DMS53 (cell line): ENCODE results near the gene NDUFAF2.

Source experiments
- DNase-seq: peaks from one replicate; lab custom pipeline; 2025; lab: John Stamatoyannopoulos, UW

The NDUFAF2 gene

DNA sequence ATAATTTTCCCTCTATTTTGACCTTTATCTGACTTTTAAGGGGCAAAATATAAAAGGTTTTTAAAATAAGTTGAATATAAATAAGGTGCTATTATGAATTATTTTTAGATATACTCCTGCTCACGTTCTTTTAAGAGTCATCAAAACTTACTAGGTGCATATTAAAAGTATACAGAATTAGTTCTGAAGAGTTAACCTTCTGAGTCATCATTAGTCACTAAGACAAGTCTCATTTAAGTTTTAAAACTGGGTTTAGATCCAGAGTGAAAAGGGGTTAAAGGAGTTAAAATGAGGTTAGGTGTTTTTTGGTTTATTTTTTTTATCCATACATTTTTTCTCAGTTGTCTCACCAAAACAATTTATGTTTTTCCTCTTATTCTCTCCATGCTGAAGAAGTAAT is 175.5 kb downstream of the NDUFAF2 start:
- DNase-seq = no peak

DNA sequence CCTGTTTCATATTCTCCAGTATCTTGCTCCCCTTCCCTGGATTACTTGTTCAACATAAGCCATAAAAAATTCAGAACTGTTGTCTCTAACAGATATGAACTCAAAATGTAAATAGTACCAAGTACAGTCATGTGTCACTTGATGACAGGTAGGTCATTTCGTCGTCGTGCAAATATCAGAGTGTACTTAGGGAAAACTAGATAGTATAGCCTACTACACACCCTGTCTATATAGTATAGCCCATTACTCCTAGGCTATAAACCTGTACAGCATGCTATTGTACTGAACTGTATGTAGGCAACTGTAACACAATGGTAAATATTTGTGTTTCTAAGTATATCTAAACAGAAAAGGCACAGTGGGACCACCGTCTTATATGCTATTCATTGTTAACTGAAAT is 178.1 kb downstream of the NDUFAF2 start:
- DNase-seq = peak; percentile 20

DNA sequence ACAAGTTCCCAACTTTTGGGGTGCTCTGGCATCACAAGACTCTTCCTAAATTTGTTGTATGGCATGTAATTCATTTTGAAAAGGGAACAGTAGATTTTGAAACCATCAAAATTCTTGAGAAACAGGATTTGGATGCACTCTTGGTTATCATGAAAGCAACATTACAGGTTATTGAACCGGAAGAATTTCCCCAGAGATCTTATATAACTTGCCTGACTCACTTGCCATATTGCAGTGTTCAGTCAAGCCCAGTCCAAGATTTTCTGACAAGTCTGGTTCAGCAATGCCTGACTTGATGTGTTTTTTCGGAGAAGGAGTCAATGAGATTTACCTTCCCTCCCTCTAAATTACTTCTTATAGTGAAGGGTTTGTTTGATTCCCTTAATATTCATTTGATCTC is 185.3 kb downstream of the NDUFAF2 start:
- no peak for DNase-seq

DNA sequence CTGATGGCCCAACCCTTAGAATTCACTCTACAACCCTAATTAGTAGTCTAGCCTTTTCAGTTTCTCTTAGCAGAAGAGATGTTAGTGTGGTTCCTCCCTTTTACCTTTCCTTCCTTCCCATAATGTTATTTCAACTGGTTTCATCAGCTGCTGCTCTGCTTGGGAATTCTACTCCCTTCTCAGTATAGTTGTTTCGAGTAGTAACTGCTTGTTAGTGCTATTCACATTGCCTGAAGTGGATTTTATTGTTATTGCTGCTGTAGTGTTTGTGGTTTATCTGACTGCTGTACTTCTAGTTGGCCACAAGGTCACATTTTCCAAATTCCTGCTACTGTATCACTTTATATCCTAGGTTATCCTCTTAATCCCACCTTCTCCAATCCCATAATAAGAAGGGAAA is 187.6 kb downstream of the NDUFAF2 start:
- no peak for DNase-seq

DNA sequence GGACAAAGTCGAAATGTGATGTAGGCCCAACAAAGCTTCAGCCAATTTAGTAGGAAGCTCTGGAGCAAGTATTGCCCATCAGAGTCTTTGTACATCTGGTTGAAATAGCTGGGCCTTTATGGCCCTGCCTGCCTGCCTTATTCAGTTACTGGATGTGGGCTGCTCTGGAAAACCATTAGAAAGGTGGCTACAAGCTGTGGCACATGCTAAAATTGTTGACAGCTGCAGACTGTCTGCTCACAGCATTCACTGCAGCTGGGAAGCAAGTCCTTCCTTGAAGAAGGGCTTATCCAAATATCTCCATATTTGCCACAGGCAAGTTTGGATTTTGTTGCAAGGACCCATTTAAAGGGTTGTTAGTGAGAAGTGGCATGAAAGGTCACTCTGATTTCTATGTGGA is 192.8 kb downstream of the NDUFAF2 start:
- no peak for DNase-seq

DNA sequence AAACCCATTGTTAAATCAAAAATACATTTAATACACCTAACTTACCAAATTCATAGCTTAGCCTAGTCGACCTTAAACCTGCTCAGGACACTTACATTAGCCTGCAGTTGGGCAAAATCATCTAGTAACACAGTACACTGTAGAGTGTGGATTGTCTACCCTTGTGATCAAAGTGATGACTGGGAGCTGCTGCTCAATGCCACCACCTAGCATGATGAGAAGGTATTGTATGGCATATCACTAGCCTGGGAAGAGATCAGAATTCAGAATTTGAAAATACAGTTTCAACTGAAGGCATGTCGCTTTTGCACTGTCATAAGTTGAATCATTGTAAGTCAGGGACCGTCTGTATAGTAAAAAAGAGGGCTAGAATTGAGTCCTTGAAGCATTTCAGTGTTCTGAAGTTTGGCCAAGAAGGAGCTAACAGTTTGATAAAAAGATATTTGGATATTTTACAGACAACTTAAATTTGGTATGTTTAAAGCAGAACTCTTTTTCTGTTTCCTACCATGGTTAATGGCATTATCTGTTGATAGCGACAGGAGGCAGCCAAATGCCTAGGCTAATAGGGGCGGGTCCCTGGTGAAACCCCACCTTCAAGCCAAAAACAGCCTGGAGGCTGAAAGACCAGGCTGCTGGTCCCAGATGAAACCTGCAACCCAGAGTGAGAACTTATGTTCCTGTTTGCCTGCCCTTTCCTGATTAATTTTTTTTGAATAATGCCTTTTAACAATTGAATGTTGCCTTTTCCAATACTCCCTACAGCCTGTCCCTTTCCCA is 194.3 kb downstream of the NDUFAF2 start:
- peak; percentile 33 for DNase-seq

DNA sequence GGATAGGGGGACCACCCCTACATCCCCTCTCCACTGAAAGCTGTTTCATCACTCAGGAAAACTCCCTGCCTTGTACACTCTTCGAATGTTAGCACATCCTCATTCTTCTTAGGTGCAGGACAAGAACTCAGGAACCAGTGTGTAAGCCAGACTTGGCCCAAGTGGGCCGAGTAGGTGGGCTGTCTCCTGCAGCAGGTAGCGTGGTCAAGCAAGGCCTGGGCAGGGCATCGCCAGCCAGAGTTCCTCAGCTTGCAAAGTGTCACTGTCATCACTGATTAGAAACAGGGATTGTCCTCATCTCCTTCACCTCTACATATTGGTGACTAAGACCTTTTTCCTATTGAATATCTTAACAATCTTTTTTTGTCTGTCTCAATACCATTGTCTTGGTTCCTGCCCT is 194.9 kb downstream of the NDUFAF2 start:
- no peak for DNase-seq

DNA sequence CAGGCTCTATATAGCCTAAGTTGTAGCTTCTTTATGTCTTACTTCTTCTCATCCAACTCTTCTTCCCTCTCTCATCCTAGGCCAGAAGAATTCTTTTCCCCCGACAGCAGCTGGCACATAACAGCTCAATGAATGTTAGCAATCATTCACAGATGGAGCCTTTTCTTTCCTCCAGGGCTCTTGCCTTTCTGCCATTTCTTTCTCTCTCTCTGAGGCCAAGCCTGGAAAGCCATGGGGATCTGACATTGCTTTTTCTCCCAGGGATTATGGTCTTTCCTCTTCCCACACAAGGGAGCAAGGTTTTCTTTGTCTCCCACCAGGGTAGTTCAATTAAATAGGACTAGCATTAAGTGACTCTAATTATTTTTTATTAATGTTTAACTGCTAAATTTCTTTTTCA is 196.8 kb downstream of the NDUFAF2 start:
- no peak for DNase-seq

DNA sequence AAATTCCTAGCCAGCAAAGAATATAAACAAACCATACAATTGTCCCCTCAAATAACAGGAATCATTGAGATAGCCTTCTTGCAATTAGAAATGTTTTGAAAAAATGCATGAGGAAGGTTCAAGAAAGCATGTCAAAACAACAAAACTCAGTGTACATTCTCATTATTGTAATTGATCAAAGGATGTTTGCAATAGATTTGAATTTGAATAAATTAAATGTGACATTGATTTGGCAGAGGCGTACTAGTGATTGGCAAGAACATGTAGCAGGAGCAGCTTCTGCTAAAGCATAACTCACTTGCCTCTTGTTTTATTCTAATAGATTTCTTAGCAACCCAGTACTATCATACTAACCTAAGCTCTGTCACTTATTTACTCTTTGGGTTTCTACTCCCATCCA is 197.4 kb downstream of the NDUFAF2 start:
- DNase-seq = no peak

DNA sequence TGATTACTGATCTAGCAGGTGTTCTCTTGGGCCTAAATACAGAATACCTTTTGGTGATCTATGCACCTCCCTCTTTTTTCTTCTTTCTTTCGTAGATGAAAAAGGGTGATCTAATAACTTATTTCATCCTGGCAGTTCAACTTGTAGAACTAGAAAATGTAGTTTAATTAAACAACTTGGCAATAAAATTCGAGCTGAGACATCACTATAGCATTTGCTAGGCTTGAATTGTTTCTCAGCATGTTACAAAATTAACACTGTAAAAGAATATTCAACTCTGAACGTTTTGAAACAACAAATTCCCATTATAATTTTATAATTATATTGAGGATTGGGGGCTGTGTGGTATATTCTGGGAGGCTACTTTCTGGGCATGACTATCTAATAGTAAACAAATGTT is 197.8 kb downstream of the NDUFAF2 start:
- no peak for DNase-seq

DNA sequence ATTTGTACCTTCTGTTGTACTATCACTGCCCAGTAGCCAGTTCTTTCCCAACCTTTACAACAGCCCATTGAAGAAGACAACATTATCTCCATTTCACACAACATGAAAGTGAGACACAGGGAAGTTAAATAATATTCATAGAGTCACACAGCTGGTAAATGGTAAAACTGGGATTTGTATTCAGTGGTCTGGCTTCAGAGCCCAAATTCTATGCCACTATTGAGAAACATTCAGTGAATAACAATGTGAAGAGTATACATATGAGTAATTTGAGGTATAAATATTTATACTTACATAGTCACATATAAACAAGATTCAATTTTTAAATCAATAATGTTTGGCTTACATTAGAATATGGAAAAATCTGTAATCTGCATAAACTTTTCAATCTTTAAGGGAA is 203.5 kb downstream of the NDUFAF2 start:
- DNase-seq = no peak

DNA sequence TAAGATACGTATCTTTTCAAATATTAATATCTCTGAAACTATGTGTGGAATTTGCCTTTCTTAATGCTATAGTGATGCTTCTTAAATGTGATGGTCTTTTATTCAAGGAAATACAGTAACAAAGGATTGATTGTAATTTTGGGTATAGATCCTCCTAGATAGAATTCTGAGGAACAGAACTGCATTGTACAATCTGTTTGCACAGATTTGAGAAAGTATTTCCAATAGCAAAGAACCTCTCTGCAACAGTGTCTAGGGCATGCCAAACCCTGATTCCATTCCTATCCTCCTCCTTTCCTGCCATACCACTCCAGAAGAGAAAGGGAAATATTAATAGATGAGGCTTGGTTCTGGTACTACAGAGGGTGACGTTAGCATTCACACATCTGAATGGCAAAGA is 206.9 kb downstream of the NDUFAF2 start:
- DNase-seq = no peak

DNA sequence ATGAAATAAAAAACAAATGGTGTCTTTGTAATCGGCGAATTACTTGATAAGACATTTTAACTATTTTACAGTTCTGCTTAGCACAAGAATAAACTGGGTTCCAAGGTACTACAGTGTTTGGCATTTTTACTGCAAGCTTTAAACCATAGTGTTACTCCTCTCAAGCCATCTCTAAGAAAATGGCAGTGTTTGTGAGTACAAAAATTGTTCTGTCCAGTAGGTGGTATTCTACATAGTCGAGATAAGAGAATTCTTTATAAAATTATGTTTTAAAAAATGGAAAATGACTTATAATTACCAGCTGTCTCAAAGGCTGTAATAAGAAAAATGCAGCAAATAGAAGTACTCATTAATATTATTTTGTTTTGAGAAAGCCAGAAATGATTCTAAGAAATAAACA is 214.1 kb downstream of the NDUFAF2 start:
- DNase-seq = peak; percentile 5

DNA sequence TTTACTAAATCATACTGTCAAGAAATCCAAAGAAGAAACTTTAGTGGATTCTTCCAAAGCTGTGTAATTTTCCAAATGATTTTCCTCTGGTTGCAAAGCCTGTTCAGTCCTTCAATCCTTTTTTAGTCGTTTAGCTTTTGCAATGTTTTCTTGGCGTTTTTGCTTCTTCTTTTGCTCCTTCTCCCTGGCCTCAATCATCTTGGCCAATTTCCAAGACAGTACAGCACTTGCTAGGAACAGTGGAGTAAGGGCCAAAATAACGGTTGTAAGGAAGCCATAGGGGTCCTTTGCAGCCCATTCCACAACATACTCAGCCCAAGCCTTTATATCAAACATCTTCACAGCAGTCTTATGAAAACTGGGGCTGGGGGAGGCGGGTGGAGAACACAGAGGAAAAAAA is 214.8 kb downstream of the NDUFAF2 start:
- no peak for DNase-seq

DNA sequence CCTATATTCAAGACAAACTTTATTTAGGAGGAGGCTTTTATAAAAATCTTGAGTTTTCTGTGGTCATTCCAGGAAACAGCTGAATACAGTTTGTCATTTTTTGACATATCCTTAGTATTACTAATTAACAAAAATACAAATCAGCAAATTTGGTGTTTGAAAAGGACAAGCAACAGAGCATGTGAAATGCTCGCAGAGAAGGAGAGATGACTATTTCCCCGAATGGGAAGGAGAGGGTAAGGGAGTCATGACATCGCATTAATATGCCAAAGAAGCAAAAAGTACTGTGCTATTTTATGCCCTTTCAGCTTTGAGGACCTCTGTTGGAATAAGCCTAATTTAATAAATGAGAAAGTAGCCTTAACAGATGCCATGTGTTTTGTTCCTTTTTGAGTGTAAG is 215.5 kb downstream of the NDUFAF2 start:
- DNase-seq = no peak

DNA sequence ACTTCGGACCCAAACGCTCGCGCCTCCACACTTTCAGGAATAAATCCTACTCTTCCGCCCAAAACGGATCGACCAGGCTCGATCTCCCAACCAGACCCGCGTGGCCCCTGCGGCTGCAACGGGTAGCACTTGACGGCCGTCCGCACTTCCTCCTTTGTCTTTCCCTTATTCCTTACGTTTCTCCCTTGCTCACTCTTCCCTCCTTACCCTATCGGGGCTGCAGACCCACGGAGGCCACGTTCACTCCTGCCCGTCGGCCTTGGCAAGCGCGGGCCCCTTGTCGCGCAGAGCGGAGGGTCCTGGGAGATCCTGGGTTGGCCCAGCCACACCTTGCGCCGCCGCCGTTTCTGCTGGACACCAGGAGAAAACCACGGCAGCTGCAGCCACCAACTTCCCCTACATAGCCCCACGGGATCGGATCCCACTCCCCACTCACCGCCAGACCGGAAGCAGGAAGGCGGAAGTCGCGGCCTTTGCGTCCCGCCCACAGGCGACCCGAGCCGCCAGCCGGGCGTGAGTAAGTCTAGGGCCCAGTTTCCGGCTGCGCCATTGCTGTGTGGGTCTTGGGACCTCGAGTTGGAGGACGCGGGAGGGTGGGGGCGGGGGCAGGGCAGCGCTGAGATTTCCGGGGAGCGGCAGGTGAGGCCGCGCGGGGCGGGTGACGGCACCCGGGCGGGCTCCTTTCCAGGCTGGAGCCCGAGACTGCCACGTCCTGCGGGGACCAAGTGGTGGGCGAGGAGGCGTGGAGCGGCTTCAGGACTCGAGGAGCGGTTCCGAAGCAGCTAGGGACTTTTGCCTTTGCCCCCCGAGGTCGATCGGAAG is 217.2 kb downstream of the NDUFAF2 start, which contains the start of gene SMIM15:
Gene SMIM15 (minus strand): TSS at position 459 of the 822 bp plus-strand sequence. CDS start 2,297 bp downstream, outside the sequence.
- peak; percentile 98 for DNase-seq

DNA sequence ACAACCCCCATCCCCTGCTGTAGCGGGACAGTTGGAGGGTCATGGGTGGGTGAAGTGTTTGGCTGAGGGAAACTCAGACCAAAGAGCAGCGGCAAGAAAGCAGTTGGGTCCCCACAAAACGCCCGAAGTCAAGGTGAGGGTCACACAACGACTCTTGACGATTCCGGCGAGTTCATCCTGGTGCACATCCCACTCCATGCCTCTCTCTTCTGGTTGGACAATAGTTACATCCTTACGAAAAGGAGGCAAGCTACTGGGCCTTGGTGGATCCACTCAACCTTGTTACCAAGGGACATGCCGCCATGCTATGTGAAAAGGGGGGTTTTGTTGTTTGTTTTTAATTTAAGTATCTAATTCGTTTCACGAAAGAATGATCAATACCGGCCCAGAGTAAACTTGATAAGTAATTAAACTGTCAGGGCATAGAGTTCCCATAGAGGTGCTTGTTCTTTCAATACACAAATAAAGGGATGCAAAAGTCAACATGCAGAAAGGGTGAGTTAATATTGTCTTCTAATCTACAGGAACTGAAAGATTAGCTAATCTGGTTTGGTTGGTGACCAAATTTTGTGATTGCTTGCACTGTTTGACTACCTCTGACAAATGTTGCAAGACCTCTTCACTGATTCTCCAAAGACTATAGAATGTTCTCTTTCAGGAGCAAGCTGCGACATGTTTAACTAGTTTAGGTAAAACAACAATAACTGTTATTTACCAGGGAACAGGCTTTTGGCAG is 218.0 kb downstream of the NDUFAF2 start:
- peak; percentile 72 for DNase-seq

DNA sequence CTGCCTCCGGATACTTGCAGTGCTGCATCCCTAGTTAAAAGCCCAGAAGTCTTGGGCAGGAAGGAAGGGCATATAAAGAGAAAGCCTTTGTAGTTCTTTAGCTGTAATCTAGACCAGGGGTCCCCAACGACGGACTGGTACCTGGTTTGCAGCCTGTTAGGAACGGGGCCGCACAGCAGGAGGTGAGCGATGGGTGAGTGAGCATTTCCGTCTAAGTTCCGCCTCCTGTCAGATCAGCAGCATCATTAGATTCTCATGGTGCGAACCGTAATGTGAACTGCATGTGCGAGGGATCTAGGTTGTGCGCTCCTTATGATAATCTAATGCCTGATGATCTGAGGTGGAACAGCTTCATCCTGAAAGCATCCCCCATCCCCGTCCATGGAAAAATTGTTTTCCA is 218.9 kb downstream of the NDUFAF2 start:
- no peak for DNase-seq

DNA sequence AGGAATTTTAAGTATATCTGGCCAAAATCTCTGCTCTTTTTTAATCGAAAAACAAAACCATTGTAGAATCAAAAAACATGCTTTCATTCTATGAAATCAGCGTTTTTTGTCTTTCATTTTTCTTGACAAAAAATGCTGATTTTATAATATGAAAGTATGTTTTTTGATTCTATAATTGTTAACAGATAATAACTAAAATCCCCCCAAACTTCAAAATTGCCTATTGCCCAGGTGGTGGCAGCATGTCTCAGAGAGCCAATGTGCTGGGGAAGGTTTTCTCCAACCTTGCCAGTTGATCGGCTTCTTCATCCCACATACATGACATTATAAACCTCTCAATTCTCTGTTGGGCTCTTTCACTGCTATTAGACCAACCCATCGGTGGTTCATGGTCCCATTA is 222.4 kb downstream of the NDUFAF2 start:
- DNase-seq = peak; percentile 43

DNA sequence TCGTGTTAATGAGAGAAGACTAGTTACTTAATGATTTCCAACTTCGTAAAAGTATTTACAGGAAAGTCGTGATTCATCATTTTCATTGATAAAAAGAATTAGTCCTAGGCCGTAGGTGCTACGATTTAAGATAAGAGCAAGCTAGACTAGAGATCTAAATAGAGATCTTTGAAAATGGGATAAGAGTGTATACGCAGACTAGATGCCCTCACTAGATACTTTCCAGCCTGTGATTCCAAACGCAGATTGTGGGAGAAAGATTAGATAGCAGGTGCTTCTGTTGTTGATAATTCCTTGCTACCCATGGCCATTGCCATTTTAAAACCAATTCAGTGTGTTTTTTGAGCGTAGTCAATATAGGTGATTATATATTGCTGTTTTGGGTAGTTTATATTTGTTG is 223.9 kb downstream of the NDUFAF2 start:
- DNase-seq = no peak

DNA sequence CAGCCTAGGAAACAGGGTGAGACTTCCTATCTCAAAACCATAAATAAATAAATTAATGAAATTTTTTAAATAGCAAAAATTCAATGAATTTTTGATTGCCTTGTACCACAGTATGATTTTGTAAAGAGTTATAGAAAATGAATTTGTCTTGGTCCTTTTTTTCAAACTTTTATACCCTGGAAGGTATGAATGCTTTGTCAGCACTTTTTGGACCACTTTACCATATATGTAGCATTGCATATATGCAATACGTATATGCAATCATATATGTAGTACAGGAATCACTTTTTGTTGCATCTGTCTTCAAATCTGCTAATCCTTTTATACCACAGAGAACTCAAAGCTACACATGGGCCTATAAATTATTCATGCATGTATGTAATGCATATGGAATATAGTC is 226.5 kb downstream of the NDUFAF2 start:
- DNase-seq = no peak

DNA sequence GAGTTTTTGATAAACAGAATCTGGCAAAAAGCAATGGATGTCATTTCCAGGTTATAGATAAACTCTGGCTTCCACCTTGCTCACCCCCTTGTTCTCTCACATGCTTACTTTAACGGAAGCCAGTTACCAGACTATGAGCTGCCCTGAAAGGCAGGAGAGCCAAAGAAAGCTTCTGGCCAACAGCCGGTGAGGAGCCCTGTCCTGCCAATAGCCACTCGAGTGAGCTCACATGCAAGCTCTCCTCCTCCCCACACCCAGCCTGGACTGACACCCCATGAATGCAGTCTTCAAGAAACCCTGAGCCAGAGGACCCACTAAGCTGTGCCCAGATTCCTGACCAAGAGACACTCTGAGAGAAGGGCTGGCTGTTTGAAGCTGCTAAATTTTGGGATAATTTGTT is 231.6 kb downstream of the NDUFAF2 start:
- DNase-seq = no peak

DNA sequence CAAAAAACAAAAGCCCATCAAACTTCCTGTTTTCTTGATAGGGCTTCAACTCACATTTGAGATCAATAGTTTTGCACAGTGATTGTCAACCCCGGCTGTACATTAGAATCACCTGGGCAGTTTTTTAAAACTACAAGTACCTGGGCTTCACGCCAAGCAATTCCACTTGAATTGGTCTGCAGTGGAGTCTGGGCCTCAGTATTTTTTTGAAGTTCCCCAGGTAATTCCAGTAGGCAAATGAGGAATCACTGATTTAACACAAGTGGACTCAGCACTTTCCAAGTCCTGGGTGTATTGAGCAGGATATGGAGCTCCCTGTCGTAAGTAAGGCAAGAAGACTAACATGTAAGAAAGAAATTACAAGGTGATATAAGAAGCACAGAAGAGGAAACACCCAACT is 232.1 kb downstream of the NDUFAF2 start:
- DNase-seq = no peak
